Gastroesophageal sphincter (tissue), 4 donors: ENCODE results near the gene EVL. TPM values are rescaled to one million over a fixed set of nuclear protein-coding genes. Genes with fewer than 3 reads are reported as not detected.

Experiments
- ATAC-seq: fragments of 150-250 bp; one replicate; pipeline ENCODE4 v1.9.1; 2016; ENCODE audit warnings: mild to moderate bottlenecking, moderate library complexity
- H3K27ac ChIP-seq, 4 donors: fragments of 200-600 bp; sonication (generic) in 3 of 4; 1 replicate in 3 of 4; 2 replicates in 1 of 4; pipeline ENCODE4 v1.5.1; 2016 to 2019
- H3K27me3 ChIP-seq: fragments of 200-600 bp; sonication (generic); one replicate; pipeline ENCODE4 v1.5.1; 2019
- H3K36me3 ChIP-seq, 2 donors: fragments of 200-600 bp; sonication (generic); one replicate each; pipeline ENCODE4 v1.5.1; 2019; ENCODE audit warnings: control low read depth in 1 of 2
- H3K4me1 ChIP-seq, 3 donors: fragments of 200-600 bp; sonication (generic); 1 replicate in 2 of 3; 2 replicates in 1 of 3; pipeline ENCODE4 v1.5.1; 2016 to 2019; ENCODE audit warnings: control low read depth in 2 of 3
- H3K4me3 ChIP-seq, 2 donors: fragments of 200-600 bp; sonication (generic); one replicate each; pipeline ENCODE4 v1.5.1; 2019; ENCODE audit warnings: mild to moderate bottlenecking in 1 of 2, moderate library complexity in 1 of 2
- H3K9me3 ChIP-seq, 3 donors: fragments of 200-600 bp; sonication (generic); one replicate each; pipeline ENCODE4 v1.5.1; 2017 to 2019; ENCODE audit warnings: control low read depth in 2 of 3
- EP300 ChIP-seq: sonication (generic); formaldehyde crosslinking; IDR thresholded peaks from one replicate; pipeline ENCODE4 v1.6.1; 2017; ENCODE audit warnings: antibody characterized with exemption, mild to moderate bottlenecking
- POLR2A ChIP-seq, 2 donors: fragments of 450-650 bp; IDR thresholded peaks; one replicate each; pipeline ENCODE4 v1.6.1; 2017; ENCODE audit warnings: antibody characterized with exemption in 2 of 2, mild to moderate bottlenecking in 2 of 2, moderate library complexity in 1 of 2
- POLR2AphosphoS5 ChIP-seq: sonication (generic); formaldehyde crosslinking; IDR thresholded peaks from one replicate; pipeline ENCODE4 v1.6.1; 2017; ENCODE audit warnings: antibody characterized with exemption
- WGBS, 2 donors: methylation state at CpG; one replicate each; pipeline ENCODE4 v1.1.5; 2018; ENCODE audit warnings: low coverage in 1 of 2; 5-methylcytosine and 5-hydroxymethylcytosine counted together
- total RNA-seq, 4 donors: library from RNA; depleted of rRNA; stranded (reverse); fragments of >200 nt; gene quantifications; one replicate each; pipeline ENCODE4 v1.1.0, GENCODE V29; 2016
- TF ChIP-seq, protein P1 (sequence below), 4 experiments: fragments of 200-600 bp in 2 of 4; fragments of 450-650 bp in 2 of 4; sonication (generic) in 1 of 4; IDR thresholded peaks; one replicate each; pipeline ENCODE4 v1.5.1; 2017 to 2019; ENCODE audit warnings: antibody characterized with exemption in 4 of 4, mild to moderate bottlenecking in 2 of 4, moderate library complexity in 2 of 4

Gene EVL
- total RNA-seq, 4 donors from 2014 or later = 36.1 to 42.6 (median 38.5) TPM

DNA sequence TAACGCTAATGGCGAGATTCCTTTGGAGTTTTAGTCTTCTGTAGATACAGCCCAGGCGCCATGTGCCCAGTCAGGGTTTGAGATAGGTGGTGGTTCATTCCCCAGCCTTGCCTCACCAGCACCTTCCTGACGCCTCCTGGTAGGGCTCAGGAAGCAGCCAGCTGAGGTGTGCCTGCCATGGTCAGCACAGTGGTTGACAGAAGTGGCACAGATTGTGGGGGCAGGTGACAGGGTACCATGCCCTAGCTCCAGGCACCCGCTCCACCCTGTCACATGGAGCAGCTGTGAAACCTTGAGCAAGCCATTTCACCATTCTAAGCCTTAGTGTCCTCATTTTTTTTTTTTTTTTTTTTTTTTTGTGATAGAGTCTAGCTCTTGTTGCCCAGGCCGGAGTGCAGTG is 45.6 kb downstream of the EVL start:
- WGBS, 2 donors = 71 to 93% methylated on average over 3 to 4 of the region's 6 CpGs
- Histone ChIP-seq H3K9me3 (no peaks in the 10 kb centered on the region), H3K27me3 (no peaks in the 10 kb centered on the region), H3K36me3 (no peaks in the 10 kb centered on the region), H3K27ac (no peak overlapping the region), H3K4me1 (peaks cover 0 to 32% (median 10%) of the 10 kb centered on the region in 3 donors), H3K4me3 (no peak overlapping the region)
- no peak for ATAC-seq
- TF ChIP-seq POLR2A (IDR thresholded peaks at IDR 0.05) (no peak), POLR2AphosphoS5 (no peak), EP300 (no peak)
- TF ChIP-seq, protein P1, sequence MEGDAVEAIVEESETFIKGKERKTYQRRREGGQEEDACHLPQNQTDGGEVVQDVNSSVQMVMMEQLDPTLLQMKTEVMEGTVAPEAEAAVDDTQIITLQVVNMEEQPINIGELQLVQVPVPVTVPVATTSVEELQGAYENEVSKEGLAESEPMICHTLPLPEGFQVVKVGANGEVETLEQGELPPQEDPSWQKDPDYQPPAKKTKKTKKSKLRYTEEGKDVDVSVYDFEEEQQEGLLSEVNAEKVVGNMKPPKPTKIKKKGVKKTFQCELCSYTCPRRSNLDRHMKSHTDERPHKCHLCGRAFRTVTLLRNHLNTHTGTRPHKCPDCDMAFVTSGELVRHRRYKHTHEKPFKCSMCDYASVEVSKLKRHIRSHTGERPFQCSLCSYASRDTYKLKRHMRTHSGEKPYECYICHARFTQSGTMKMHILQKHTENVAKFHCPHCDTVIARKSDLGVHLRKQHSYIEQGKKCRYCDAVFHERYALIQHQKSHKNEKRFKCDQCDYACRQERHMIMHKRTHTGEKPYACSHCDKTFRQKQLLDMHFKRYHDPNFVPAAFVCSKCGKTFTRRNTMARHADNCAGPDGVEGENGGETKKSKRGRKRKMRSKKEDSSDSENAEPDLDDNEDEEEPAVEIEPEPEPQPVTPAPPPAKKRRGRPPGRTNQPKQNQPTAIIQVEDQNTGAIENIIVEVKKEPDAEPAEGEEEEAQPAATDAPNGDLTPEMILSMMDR (IDR thresholded peaks at IDR 0.05) = no peak

DNA sequence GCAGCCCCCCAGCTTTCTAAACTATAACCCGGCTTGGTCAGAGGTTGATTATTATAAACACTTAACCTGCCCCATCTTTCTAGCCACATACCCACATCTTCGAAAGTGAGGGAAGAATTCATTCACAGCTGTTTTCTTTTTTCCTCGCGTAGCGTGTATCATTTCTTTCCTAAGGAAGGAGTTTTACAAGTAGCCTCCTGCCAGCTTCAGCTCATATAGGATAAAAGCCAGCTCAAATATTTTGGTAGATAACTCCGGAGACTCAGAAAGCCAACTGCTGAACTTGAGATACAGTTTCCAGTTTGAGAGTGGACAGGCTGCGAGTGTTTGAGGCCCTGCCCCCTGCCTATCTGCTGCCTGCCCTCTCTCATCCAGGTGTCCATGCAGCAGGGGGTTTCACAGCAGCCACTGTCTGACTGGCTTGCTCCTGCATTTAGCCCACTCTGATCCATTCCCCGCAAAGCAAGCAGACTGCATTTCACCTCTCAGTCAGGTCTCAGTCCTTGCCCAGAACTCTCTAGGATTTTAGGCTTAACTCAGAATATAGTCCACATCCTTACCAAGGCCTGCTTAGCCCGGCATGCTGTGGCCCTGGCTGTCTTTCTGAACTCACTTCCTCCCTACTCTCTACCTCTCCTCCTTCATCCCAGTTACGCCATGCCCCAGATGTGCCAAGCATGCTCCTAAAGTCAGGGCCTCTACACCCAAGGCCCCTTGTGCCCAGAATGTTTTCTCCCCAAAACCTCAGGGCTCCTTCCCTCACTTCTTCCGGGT is 46.9 kb downstream of the EVL start:
- Histone ChIP-seq H3K36me3 (peaks cover 0 to 9% of the 10 kb centered on the region in 2 donors), H3K9me3 (no peaks in the 10 kb centered on the region), H3K4me1 (peaks cover 0 to 20% (median 10%) of the 10 kb centered on the region in 3 donors), H3K27me3 (no peaks in the 10 kb centered on the region), H3K4me3 (no peak overlapping the region), H3K27ac (no peak overlapping the region)
- TF ChIP-seq POLR2AphosphoS5 (no peak), POLR2A (IDR thresholded peaks at IDR 0.05) (no peak), EP300 (no peak)
- TF ChIP-seq, protein P1 (IDR thresholded peaks at IDR 0.05) = no peak
- WGBS, 2 donors = 71 to 90% methylated on average over 9 to 11 of the region's 11 CpGs
- ATAC-seq = no peak

DNA sequence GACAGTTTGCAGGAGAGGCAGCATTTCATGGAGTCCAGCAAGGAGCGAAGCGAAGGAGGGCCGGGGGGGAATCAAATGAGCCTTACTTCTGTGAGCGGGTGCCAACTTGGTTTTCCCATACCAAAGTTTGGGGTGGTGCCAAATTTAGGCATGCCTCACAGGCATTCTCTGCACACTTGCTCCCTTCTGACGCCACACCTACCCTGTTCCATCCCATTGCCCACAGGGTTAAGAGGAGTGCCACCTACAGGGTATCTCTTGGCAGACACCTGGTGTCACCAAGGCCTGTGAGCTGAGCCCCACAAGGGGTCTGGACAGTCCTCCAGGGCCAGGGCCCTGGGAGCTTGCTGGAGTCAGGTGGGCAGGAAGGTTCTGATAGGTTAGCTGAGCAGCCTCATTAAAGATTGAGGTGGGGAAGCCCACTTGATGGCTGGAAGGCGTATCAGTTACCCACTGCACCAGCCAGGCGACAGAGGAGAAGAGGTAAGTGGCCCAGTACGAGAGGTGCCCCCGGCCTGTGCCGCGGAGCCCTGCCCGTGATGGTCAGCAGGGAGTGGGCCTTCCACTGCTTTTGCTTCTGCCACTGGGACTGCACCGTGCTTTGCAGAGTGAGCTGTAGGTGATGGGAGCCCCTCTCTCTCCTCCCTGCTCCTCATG is 49.0 kb downstream of the EVL start:
- TF ChIP-seq POLR2A (IDR thresholded peaks at IDR 0.05) (no peak), POLR2AphosphoS5 (no peak), EP300 (no peak)
- TF ChIP-seq, protein P1 (IDR thresholded peaks at IDR 0.05) = no peak
- 90 to 96% methylated on average over 2 to 6 of the region's 13 CpGs for WGBS, 2 donors
- no peak overlapping the region for H3K27ac ChIP-seq
- H3K36me3 ChIP-seq = peaks cover 0 to 15% of the 10 kb centered on the region in 2 donors
- H3K9me3 ChIP-seq = no peaks in the 10 kb centered on the region
- no peaks in the 10 kb centered on the region for H3K27me3 ChIP-seq
- H3K4me1 ChIP-seq = peaks cover 0 to under 1% (median 0%) of the 10 kb centered on the region in 3 donors
- no peak for ATAC-seq
- no peak overlapping the region for H3K4me3 ChIP-seq

DNA sequence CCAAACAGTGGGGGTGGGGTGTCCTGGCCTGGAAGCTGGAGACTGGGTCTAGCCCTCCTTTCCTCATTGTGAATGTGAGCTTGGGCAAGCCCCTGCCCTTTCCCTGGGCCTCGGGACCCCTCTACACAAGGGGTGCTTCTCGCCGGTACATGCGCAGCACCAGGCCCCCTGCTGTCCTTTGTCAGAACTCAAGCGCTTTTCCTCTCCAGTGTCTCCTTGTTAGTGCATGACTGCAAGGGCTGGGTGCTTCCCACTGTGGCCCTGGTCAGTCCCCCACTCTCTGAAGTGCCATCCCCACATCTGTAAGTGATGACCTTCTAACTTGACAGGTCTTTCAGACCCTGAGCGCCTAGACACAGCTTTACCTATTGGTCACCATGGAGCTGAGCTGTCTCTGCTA is 50.0 kb downstream of the EVL start:
- WGBS, 2 donors = 90% methylated on average over 2 of the region's 6 CpGs; no CpG with 5 or more reads in 1 of the 2 donors
- Histone ChIP-seq H3K4me3 (no peak overlapping the region), H3K27me3 (no peaks in the 10 kb centered on the region), H3K4me1 (no peaks in the 10 kb centered on the region), H3K27ac (no peak overlapping the region), H3K9me3 (no peaks in the 10 kb centered on the region), H3K36me3 (peaks cover 0 to 16% of the 10 kb centered on the region in 2 donors)
- no peak for ATAC-seq
- TF ChIP-seq POLR2A (IDR thresholded peaks at IDR 0.05) = no peak
- TF ChIP-seq, protein P1 (IDR thresholded peaks at IDR 0.05) = no peak
